Stimulated activated CD8-positive, alpha-beta memory T cell treated with anti-CD3 and anti-CD28 coated beads, Interleukin-4, amount 100 ng/mL, for 1 hour (primary cell): ENCODE results near the gene CASS4.

ENCODE experiments used
- DNase-seq, 2 donors: peaks; one replicate each; pipeline ENCODE4 v3.0.0-alpha.2; 2020; ENCODE audit warnings: low read depth in 2 of 2, low spot score in 1 of 2

Gene CASS4

GRCh38 chr20:56443654-56444540 lies 31.8 kb downstream of the CASS4 start:
- no peak for DNase-seq

- no peak for DNase-seq
Observed at GRCh38 chr20:56445130-56445529, 33.1 kb downstream of the CASS4 start.

- DNase-seq = no peak
Observed at GRCh38 chr20:56445540-56445939, 33.5 kb downstream of the CASS4 start.

DNA sequence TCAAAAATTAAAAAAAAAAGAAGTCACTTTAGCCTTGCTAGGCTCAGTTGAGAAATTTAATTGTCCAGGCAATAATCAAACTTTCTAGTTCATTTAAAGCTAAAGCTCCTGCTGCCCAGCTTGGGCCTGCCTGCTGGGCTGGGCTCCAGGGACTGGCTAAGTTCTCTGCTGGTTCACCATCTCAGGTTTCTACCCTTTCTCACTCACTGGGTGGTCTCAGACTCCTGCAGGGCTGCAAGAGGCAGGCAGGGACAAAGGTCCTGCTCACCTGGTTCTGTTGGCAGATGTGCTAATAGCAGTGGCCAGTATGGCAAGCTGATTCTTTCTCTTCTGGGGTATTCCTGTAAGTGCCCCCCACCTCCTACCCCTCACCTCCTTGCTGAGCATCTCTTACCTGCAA lies 35.2 kb downstream of the CASS4 start:
- DNase-seq = no peak

DNA sequence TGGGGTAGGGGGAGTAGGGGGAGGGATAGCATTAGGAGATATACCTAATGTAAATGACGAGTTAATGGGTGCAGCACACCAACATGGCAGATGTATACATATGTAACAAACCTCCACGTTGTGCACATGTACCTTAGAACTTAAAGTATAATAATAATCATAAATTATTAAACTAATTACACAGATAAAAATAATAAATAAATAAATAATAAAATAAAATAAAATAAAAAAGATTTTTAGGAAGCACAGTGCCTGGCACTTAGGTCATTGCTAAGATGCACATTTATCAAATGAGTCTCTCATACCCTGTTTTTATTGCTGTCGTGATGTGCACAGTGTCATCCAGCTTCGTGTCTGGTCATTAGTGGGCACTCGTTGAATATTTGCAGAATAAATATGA lies 37.4 kb downstream of the CASS4 start:
- no peak for DNase-seq

DNA sequence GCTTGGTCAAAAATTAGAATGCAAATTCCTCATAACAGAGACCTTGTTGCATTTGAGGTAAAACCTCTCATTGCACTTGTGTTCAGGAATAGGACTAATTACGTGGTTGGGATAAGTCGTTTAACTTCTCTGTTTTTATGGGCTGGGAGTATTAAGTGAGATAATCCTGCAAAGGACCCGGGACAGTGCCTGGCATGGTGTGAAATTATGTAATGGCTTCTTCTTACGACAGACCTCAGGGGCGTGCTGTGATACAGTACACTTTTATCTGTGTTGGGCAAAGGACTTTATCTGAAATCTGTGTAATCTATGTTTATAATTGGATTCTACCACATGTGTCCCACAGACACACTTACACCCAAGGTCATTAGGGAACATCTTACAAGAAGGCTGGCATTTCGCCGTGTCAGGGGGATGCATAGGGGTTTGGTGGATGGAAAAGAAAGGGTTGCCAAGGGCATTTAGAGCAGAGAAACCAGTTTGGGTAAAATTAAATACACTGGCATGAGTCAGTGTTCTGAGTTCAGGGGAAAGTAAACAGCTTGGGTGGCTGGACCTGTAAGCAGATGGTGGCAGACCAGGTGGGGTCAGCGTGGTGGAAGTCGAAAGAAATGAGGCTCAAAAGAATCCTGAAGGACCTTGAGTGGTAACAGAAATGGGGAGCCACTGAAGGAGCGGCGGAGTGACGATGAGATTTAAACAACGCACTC lies 39.2 kb downstream of the CASS4 start:
- DNase-seq = no peak

DNA sequence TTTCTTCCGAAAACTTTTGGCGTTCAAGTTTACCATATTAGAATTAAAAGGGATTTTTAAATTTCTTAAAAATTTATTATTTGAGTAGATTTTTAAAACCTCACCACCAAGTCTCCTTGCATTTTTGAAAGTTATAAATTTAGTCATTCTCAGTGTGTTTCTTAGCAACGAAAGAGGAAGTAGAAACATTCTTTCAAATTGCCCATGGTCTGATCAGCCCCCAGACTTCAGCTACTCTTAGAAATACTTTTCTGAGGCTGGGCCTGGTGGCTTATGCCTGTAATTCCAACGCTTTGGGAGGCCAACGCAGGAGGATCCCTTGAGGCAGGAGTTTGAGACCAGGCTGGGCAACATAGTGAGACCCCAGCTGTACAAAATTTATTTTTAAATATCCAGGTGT lies 41.3 kb downstream of the CASS4 start:
- no peak for DNase-seq

GRCh38 chr20:56454754-56455153 lies 42.7 kb downstream of the CASS4 start:
- DNase-seq = no peak

DNA sequence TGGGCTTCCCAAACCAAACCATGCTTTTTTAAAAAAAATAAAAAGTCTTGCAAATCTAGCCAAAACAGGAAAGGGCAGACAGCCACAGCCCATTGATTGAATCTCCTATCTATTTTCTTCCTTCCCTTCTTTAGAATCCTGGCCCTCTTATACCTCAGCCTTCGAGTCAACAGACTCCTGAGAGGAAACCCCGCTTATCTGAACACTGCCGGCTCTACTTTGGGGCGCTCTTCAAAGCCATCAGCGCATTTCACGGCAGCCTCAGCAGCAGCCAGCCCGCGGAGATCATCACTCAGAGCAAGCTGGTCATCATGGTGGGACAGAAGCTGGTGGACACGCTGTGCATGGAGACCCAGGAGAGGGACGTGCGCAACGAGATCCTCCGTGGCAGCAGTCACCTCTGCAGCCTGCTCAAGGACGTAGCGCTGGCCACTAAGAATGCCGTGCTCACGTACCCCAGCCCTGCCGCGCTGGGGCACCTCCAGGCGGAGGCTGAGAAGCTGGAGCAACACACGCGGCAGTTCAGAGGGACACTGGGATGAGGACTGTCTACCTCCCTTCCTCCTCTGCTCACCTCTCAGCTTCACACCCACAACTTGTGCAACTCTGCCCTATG lies 46.3 kb downstream of the CASS4 start:
- DNase-seq = no peak

DNA sequence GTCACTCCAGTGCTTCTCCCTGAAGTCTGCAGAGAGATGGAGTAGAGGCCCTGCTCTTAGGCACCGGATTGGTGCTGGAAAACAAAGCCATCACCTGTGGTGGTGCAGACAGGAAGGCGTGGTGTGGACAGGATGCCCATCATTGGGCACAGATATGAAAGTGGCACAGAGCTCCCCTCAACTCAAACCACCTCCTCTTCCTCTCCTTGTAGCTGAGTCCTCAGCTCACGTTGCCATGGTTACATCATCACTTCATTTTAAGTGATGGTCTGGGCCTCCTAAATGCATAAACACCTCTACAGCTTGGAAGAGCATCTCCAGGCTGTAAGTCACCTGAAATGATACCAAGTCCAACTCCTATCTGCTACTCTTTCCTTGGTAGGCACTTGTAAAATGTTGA lies 48.4 kb downstream of the CASS4 start:
- no peak for DNase-seq

DNA sequence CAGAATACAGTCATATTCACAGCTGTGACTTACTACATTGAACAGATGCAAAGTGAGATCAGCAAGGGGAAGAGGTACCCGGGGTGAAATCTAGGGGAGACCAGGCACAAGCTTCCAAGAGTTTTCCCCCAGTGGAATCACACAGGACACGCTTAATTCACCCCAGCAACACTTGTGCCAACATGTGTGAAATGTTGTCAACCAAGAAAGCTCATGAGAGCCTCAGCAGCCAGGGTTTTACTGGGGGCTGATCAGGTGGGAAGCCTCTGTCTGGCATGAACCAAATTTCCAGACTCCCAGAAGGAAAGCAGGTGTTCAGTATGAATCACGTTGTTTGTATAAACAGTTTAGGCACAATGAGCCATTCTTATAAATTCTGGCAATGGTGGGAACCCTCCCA lies 49.5 kb downstream of the CASS4 start:
- DNase-seq = no peak

DNA sequence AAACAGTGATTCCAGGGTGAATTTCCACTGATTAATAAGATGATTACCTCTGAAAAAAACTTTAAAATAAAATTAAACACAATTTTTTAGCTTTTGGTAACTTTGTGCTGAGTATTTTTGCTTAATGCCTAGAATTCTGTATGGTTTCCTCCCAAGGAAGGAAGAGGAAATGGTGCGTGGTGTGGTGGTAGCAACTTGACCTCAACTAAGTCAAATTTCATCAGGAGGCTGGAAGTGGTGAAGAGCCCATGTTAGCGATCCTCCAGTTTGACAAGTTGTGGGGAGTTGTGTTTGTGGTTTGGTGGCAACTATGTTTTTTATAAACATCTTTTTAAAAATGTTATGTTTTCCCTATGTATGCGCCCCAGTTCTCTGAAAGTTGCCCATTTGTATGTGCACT lies 51.4 kb downstream of the CASS4 start:
- no peak for DNase-seq

- no peak for DNase-seq
Observed at GRCh38 chr20:56465997-56466396, 53.9 kb downstream of the CASS4 start.

DNA sequence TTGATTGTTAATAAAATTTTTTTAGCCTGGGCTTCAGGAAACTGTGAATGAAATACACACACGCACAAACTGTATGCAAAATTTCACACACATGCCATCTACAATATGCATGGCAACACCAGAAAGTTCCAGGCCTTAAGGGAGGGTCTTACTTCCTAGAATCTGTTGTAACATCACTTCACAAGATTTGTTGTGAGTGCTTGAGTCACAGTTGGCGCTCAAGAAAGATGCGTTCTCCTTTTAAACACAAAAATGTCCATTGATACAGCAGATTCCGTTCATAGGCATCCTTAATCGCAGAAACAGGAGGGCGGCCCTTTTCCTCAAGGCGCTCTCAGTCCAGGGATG lies 55.9 kb downstream of the CASS4 start:
- DNase-seq = no peak

DNA sequence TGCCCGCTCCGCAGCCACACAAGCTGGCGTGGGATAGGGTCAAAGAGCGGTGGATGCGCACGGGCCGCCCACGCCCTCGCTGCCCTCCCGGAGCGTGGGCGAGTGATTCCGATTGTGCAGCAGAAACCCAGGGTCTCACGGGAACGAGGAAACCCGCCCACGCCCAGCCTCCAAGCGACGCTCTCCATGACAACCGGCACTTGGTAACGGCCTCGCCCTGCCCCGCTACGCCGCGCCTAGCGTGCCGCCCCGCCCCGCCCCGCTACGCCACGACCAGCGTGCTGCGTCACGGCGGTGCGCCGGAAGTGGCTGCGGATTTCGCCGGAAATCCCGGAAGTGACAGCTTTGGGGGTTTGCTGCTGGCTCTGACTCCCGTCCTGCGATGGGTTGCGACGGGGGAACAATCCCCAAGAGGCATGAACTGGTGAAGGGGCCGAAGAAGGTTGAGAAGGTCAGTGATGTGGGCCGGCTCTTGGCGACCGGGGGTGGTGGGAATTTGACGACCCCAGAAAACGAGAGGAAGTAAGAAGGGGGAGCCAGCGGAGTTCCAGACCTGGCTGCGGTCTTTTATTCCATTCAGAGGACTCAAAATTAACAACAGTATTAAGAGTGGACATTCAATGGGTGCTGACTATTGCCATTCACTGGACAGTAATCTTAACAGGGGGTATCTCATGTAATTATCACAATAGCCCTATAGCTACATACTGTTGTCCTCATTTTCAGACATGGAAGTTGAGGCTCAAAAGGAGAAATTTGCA lies 56.4 kb downstream of the CASS4 start, which contains the start of gene RTF2:
Gene RTF2 (plus strand): TSS at position 312 of the 761 bp plus-strand sequence. CDS start 71 bp downstream, at position 383.
- DNase-seq = peak; percentile 94 to 95

DNA sequence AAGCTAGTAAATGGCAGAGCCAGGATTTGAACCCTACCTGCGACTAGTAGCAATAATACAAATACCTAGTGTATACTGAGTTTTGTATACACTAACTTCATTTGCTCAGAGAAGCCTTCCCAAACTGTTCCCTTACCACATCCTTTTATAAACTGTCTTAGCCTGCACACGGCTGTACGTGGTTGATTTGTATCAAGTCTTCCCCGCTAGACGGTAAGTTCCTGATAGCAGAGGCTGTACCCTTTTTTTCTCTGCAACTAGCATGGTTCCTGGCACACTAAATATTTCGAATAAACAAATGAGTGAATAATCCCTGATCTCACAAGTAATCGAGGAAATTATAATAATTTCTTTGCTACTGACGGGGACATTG lies 57.0 kb downstream of the CASS4 start:
- DNase-seq = no peak

GRCh38 chr20:56483970-56484369 lies 71.9 kb downstream of the CASS4 start:
- DNase-seq = no peak

DNA sequence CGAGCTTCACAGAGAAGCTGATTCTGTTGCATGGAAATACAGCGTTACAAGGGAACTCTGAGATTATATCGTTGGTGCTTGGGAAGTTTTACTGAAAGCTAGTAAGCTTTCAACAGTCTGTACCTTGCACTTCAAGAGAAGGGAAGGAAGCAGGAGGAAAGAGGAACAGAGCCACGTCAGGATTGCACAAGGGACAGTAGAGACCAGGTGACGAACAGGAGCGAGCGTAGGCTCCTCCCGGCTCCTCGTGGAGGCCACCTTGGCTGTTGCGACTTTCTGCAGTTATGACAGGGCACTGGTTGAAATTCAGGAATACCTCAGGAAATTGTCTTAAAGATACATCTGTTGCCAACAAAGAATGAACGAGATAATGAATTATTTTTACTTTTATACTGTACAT lies 75.2 kb downstream of the CASS4 start:
- DNase-seq = no peak

- no peak for DNase-seq
Observed at GRCh38 chr20:56488566-56488965, 76.5 kb downstream of the CASS4 start.

DNA sequence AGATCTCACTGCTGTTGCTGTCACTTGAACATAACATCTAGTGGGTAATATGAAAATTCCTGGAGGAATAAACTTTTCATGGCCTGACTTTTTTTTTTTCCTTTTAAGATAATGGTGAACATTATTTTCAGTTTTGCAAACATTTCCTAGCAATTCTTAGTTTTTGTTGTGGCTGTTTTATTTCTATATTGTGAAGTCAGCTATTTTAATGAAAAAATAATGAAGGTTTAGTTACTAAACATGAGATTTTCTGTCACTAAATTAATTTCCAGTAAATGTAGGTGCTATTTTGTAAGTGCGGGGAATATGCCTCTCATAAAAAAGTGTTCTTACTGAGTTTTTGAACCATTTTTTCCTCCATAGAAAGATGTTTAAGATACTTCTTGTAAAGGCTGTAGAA lies 89.1 kb downstream of the CASS4 start:
- no peak for DNase-seq

DNA sequence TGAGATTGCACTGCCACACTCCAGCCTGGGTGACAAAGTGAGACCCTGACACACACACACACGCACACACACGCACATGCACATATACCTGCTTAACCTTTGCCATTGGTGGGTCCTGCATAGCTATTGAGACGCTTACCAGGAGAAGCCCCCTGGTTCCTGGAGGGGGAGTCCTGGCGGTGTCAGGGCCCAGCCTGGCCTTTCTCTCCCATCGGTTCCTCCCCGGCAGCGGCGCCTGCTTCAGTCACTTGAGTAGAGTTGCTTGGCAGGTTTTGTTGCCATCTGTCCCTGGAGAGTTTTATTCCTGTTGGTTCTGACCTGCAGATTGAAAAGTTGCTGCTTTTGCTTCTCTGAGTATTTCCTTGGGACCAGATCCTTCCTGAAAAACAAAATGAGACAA lies 91.9 kb downstream of the CASS4 start:
- no peak for DNase-seq
